SK-N-SH (cell line): ENCODE data around the gene SLC25A25. TPM values are rescaled to one million over a fixed set of nuclear protein-coding genes. Genes with fewer than 3 reads are reported as not detected.
A peak's percentile ranks its signal among the peaks of the same experiment; 100 is the strongest.

Experiments used
- CTCF ChIA-PET: fragments of 300-600, 350-600 bp; formaldehyde crosslinking; extraction: SDS; loops from one replicate; lab custom pipeline; 2021; lab: Yijun Ruan, JAX
- POLR2A ChIA-PET: fragments of 350-600 bp; sonication (Branson Sonifier 250); formaldehyde crosslinking; extraction: SDS; loops from one replicate; lab custom pipeline; 2020; ENCODE audit warnings: antibody characterized with exemption, inconsistent platforms; lab: Yijun Ruan, JAX
- DNase-seq: peaks from one replicate; pipeline ENCODE4 v3.0.0; 2012
- H2AFZ ChIP-seq: fragments of 200-600 bp; sonication (generic); 2 replicates; pipeline ENCODE4 v1.8.1; 2016; ENCODE audit warnings: antibody characterized with exemption, mild to moderate bottlenecking, low read depth
- H3F3A ChIP-seq: fragments of 200-600 bp; sonication (generic); replicated peaks from 2 replicates; pipeline ENCODE3; 2016; ENCODE audit warnings: antibody characterized with exemption, mild to moderate bottlenecking; ENCODE audit not compliant: insufficient read depth
- H3K27ac ChIP-seq, 2 experiments: fragments of 200-500 bp in 1 of 2; fragments of 200-600 bp in 1 of 2; sonication (Bioruptor generic) in 1 of 2; sonication (generic), shearing (Covaris generic) in 1 of 2; 2 replicates each; pipeline versions ENCODE4 v1.5.1 to v1.6.1; 2014 to 2016; ENCODE audit warnings: low read depth in 2 of 2, inconsistent platforms in 1 of 2, low read length in 1 of 2, mild to moderate bottlenecking in 1 of 2, mixed read lengths in 1 of 2
- H3K27me3 ChIP-seq: fragments of 200-600 bp; sonication (generic), shearing (Covaris generic); 2 replicates; pipeline ENCODE4 v1.6.1; 2016; ENCODE audit warnings: mixed run types; ENCODE audit not compliant: insufficient read depth
- H3K36me3 ChIP-seq, 2 experiments: fragments of 200-500 bp in 1 of 2; fragments of 200-600 bp in 1 of 2; sonication (Bioruptor generic) in 1 of 2; sonication (generic) in 1 of 2; replicated peaks in 1 of 2; 2 replicates each; pipeline versions ENCODE3 to v1.5.1; 2014 to 2016; ENCODE audit warnings: low read length in 1 of 2, mild to moderate bottlenecking in 1 of 2; ENCODE audit not compliant: insufficient read depth in 2 of 2, control insufficient read depth in 1 of 2
- H3K4me1 ChIP-seq, 2 experiments: fragments of 200-500 bp in 1 of 2; fragments of 200-600 bp in 1 of 2; sonication (Bioruptor generic) in 1 of 2; sonication (generic), shearing (Covaris generic) in 1 of 2; 2 replicates each; pipeline versions ENCODE4 v1.5.1 to v1.6.1; 2014 to 2016; ENCODE audit warnings: low read depth in 1 of 2, low read length in 1 of 2, mixed run types in 1 of 2; ENCODE audit not compliant: insufficient read depth in 2 of 2, control insufficient read depth in 1 of 2
- H3K4me2 ChIP-seq: fragments of 200-600 bp; sonication (generic), shearing (Covaris generic); 2 replicates; pipeline ENCODE4 v1.6.1; 2017; ENCODE audit warnings: mixed run types
- H3K4me3 ChIP-seq, 2 experiments: fragments of 200-500 bp in 1 of 2; fragments of 200-600 bp in 1 of 2; sonication (Bioruptor generic) in 1 of 2; sonication (generic), shearing (Covaris generic) in 1 of 2; 2 replicates each; pipeline versions ENCODE4 v1.5.1 to v1.8.1; 2014 to 2016; ENCODE audit warnings: low read depth in 2 of 2, inconsistent platforms in 1 of 2, low read length in 1 of 2, mild to moderate bottlenecking in 1 of 2, mixed read lengths in 1 of 2, moderate library complexity in 1 of 2
- H3K79me2 ChIP-seq: fragments of 200-600 bp; sonication (generic); 2 replicates; pipeline ENCODE4 v1.8.1; 2017; ENCODE audit warnings: mild to moderate bottlenecking; ENCODE audit not compliant: insufficient read depth
- H3K9ac ChIP-seq: fragments of 200-600 bp; sonication (generic); 2 replicates; pipeline ENCODE4 v1.6.1; 2017; ENCODE audit warnings: mixed run types
- H3K9me2 ChIP-seq: fragments of 200-600 bp; sonication (generic); 2 replicates; pipeline ENCODE4 v1.6.1; 2017; ENCODE audit warnings: mixed run types
- H3K9me3 ChIP-seq: fragments of 200-600 bp; sonication (generic); 2 replicates; pipeline ENCODE4 v1.6.1; 2017; ENCODE audit warnings: mixed run types, mild to moderate bottlenecking, moderate library complexity
- H4K20me1 ChIP-seq: fragments of 200-600 bp; sonication (generic); 2 replicates; pipeline ENCODE4 v1.6.1; 2017; ENCODE audit warnings: mild to moderate bottlenecking, mixed run types; ENCODE audit not compliant: insufficient read depth
- CHD2 ChIP-seq: fragments of 150-350 bp; IDR thresholded peaks from 2 replicates; pipeline ENCODE4 v1.6.1; 2018; ENCODE audit warnings: low read length; ENCODE audit not compliant: partially characterized antibody
- ELF1 ChIP-seq: IDR thresholded peaks from 2 replicates; pipeline ENCODE4 v1.4.0; 2012
- EP300 ChIP-seq, 2 experiments: IDR thresholded peaks; 2 replicates each; pipeline versions ENCODE4 v1.4.0 to v1.6.1; 2012; ENCODE audit warnings: borderline replicate concordance in 1 of 2, low read depth in 1 of 2, low read length in 1 of 2
- FOXJ3 ChIP-seq: sonication (generic); formaldehyde crosslinking; IDR thresholded peaks from 2 replicates; pipeline ENCODE4 v1.5.1; 2020; ENCODE audit warnings: mild to moderate bottlenecking, missing genetic modification reagents
- IRF3 ChIP-seq: fragments of 150-350 bp; IDR thresholded peaks from 2 replicates; pipeline ENCODE4 v1.6.1; 2016; ENCODE audit warnings: mild to moderate bottlenecking, low read depth, low read length
- MAX ChIP-seq: IDR thresholded peaks from 2 replicates; pipeline ENCODE4 v1.4.0; 2012; ENCODE audit warnings: low read depth
- POLR2AphosphoS5 ChIP-seq: IDR thresholded peaks from 2 replicates; pipeline ENCODE4 v1.6.1; 2012; ENCODE audit warnings: low read depth, low read length
- REST ChIP-seq: IDR thresholded peaks from 2 replicates; pipeline ENCODE4 v1.6.1; 2012; ENCODE audit warnings: mild to moderate bottlenecking, low read depth, low read length, moderate library complexity
- SIN3A ChIP-seq: IDR thresholded peaks from 2 replicates; pipeline ENCODE4 v1.6.1; 2012; ENCODE audit warnings: low read depth, mild to moderate bottlenecking, low read length, moderate library complexity, borderline replicate concordance
- TAF1 ChIP-seq: IDR thresholded peaks from 2 replicates; pipeline ENCODE4 v1.6.1; 2012; ENCODE audit warnings: low read depth, mild to moderate bottlenecking, low read length, moderate library complexity, borderline replicate concordance
- USF1 ChIP-seq: IDR thresholded peaks from 2 replicates; pipeline ENCODE4 v1.4.0; 2012; ENCODE audit warnings: low read depth, borderline replicate concordance
- USF2 ChIP-seq: fragments of 150-350 bp; IDR thresholded peaks from 2 replicates; pipeline ENCODE4 v1.6.1; 2017; ENCODE audit warnings: antibody characterized with exemption, low read length, low read depth, borderline replicate concordance
- YY1 ChIP-seq: IDR thresholded peaks from 2 replicates; pipeline ENCODE4 v1.4.0; 2012; ENCODE audit warnings: low read depth, mild to moderate bottlenecking
- WGBS: methylation state at CpG from one replicate; pipeline ENCODE4 v1.1.6; 2017; ENCODE audit warnings: low lambda C conversion rate; 5-methylcytosine and 5-hydroxymethylcytosine counted together
- polyA plus RNA-seq, 3 experiments: library from polyadenylated mRNA; depleted of rRNA; stranded (reverse); fragments of >200 nt; gene quantifications; 2 replicates each; pipeline ENCODE4 v1.2.3, GENCODE V29; 2012

SLC25A25 gene
- polyA plus RNA-seq, 1 of the 3 experiments (the other 2 are of a cell fraction): 12.1 TPM

GRCh38 chr9:128091571-128091970 is 23.5 kb downstream of the SLC25A25 start (continued):
- TF ChIP-seq IRF3 (no peak), MAX (no peak)

- no peak for DNase-seq
- H4K20me1 ChIP-seq: no peaks in the 10 kb centered on the region
- H3K27me3 ChIP-seq: no peaks in the 10 kb centered on the region
- H3K36me3 ChIP-seq: peaks cover 0 to 2% of the 10 kb centered on the region in 2 experiments
- TF ChIP-seq SIN3A: no peak
- no peak for TF ChIP-seq EP300 (IDR thresholded peaks at IDR 0.05; ENCODE audit: borderline replicate concordance in 1 of 2, low read depth in 1 of 2, low read length in 1 of 2)
- TF ChIP-seq USF2: no peak
- TF ChIP-seq CHD2: no peak
- H3K4me3 ChIP-seq: peak overlapping the region; percentile 24 to 63; a peak in 3 of 4 replicates
- peak overlapping the region; percentile 5 to 96 for H3K27ac ChIP-seq
- H3K9ac ChIP-seq: peak overlapping the region; percentile 67
- peaks cover 29% of the 10 kb centered on the region for H3F3A ChIP-seq
- H3K4me2 ChIP-seq: peak overlapping the region; percentile 92
- WGBS: 81% methylated on average over 15 of the region's 16 CpGs
- no peak overlapping the region for H2AFZ ChIP-seq
- peaks cover 88% of the 10 kb centered on the region for H3K79me2 ChIP-seq
- H3K4me1 ChIP-seq: peaks cover 40% of the 10 kb centered on the region in 2 experiments
- H3K9me3 ChIP-seq: no peaks in the 10 kb centered on the region
- POLR2A ChIA-PET: no interaction called here
- CTCF ChIA-PET: interaction anchor here (1.0 to 18.8 kb wide), 9 partner anchors 9 to 150 kb away, joined by 3 to 246 read pairs (median 5); partner anchors contain the start of gene NAIF1
- H3K9me2 ChIP-seq: no peaks in the 10 kb centered on the region
Measured at GRCh38 chr9:128092199-128092977, 24.4 kb downstream of the SLC25A25 start.

GRCh38 chr9:128093011-128093410 is 25.0 kb downstream of the SLC25A25 start:
- H3K9me3 ChIP-seq: no peaks in the 10 kb centered on the region
- peak overlapping the region; percentile 92 for H3K4me2 ChIP-seq
- H2AFZ ChIP-seq: no peak overlapping the region
- no peak for DNase-seq
- peaks cover 0 to 2% of the 10 kb centered on the region in 2 experiments for H3K36me3 ChIP-seq
- peak overlapping the region; percentile 67 for H3K9ac ChIP-seq
- H3F3A ChIP-seq: peaks cover 29% of the 10 kb centered on the region
- H3K79me2 ChIP-seq: peaks cover 88% of the 10 kb centered on the region
- POLR2A ChIA-PET: no interaction called here
- peaks cover 45 to 46% of the 10 kb centered on the region in 2 experiments for H3K4me1 ChIP-seq
- no peaks in the 10 kb centered on the region for H4K20me1 ChIP-seq
- 66% methylated on average over 4 of the region's 4 CpGs for WGBS
- peak overlapping the region; percentile 53 to 96 for H3K27ac ChIP-seq
- CTCF ChIA-PET: interaction anchor here (1.0 to 18.8 kb wide), 7 partner anchors 9 to 35 kb away, joined by 3 to 246 read pairs (median 4); partner anchors contain the start of gene NAIF1
- no peaks in the 10 kb centered on the region for H3K27me3 ChIP-seq
- peak overlapping the region; percentile 12 to 49; a peak in 2 of 4 replicates for H3K4me3 ChIP-seq
- H3K9me2 ChIP-seq: no peaks in the 10 kb centered on the region
- no peak for TF ChIP-seq USF1
- no peak for TF ChIP-seq YY1
- TF ChIP-seq CHD2: no peak
- no peak for TF ChIP-seq POLR2AphosphoS5
- TF ChIP-seq MAX: no peak
- TF ChIP-seq ELF1: no peak
- no peak for TF ChIP-seq FOXJ3 (CRISPR knock-in tag)
- no peak for TF ChIP-seq TAF1
- TF ChIP-seq REST: no peak
- no peak for TF ChIP-seq USF2
- TF ChIP-seq SIN3A: no peak
